CD4-positive, alpha-beta T cell treated with Interleukin-6 for 4 hours (primary cell): ENCODE results near the gene FRMD5.
"Not testable (repeated sequence)": the region's sequence is repeated elsewhere in the genome, so short reads cannot be mapped to it uniquely, and the experiment has no call there.

Source experiments
- DNase-seq: peaks from one replicate; pipeline ENCODE4 v3.0.0-alpha.2; 2020; ENCODE audit warnings: mixed read lengths

Gene FRMD5

GRCh38 chr15:44195151-44195740, at the start of gene FRMD5:
Gene FRMD5 (minus strand): TSS chr15:44195271.
- peak; percentile 90 for DNase-seq

GRCh38 chr15:44243829-44244228, 48.8 kb upstream of the FRMD5 start:
- DNase-seq, result no peak

- DNase-seq, result no peak
These were observed 48.1 kb upstream of the FRMD5 start for GRCh38 chr15:44243141-44243540.

GRCh38 chr15:44231842-44232241, 36.8 kb upstream of the FRMD5 start:
- DNase-seq, result no peak

- DNase-seq, result not testable (repeated sequence)
These were observed 34.2 kb upstream of the FRMD5 start for GRCh38 chr15:44229301-44229700.

GRCh38 chr15:44227584-44227983, 32.5 kb upstream of the FRMD5 start:
- no peak for DNase-seq

- not testable (repeated sequence) for DNase-seq
These were observed 31.9 kb upstream of the FRMD5 start for GRCh38 chr15:44227001-44227400.

- no peak for DNase-seq
These were observed 27.4 kb upstream of the FRMD5 start for GRCh38 chr15:44222478-44222877.

GRCh38 chr15:44219073-44219472, 24.0 kb upstream of the FRMD5 start:
- DNase-seq, result no peak

- no peak for DNase-seq
These were observed 21.9 kb upstream of the FRMD5 start for GRCh38 chr15:44216958-44217357.

GRCh38 chr15:44215594-44215993, 20.5 kb upstream of the FRMD5 start:
- no peak for DNase-seq

- DNase-seq, result no peak
These were observed 13.9 kb upstream of the FRMD5 start for GRCh38 chr15:44208956-44209355.

GRCh38 chr15:44207643-44208042, 12.6 kb upstream of the FRMD5 start:
- no peak for DNase-seq

GRCh38 chr15:44199393-44199792, 4.3 kb upstream of the FRMD5 start:
- no peak for DNase-seq

- peak; percentile 45 for DNase-seq
These were observed 534 bp downstream of the FRMD5 start for GRCh38 chr15:44194323-44195150.

GRCh38 chr15:44193651-44194322, 1.3 kb downstream of the FRMD5 start:
- no peak for DNase-seq

GRCh38 chr15:44188795-44189194, 6.3 kb downstream of the FRMD5 start:
- no peak for DNase-seq

GRCh38 chr15:44186705-44187104, 8.4 kb downstream of the FRMD5 start:
- DNase-seq, result no peak

- DNase-seq, result no peak
These were observed 11.7 kb downstream of the FRMD5 start for GRCh38 chr15:44183363-44183762.

GRCh38 chr15:44181410-44181809, 13.7 kb downstream of the FRMD5 start:
- DNase-seq, result no peak

GRCh38 chr15:44177139-44177538, 17.9 kb downstream of the FRMD5 start:
- no peak for DNase-seq

GRCh38 chr15:44173813-44174212, 21.3 kb downstream of the FRMD5 start:
- DNase-seq, result no peak

- no peak for DNase-seq
These were observed 31.7 kb downstream of the FRMD5 start for GRCh38 chr15:44163370-44163769.

GRCh38 chr15:44160796-44161195, 34.3 kb downstream of the FRMD5 start:
- DNase-seq, result no peak
